Calu3 (cell line): Measurements from ENCODE around the gene GALNT8. TPM values are rescaled to one million over a fixed set of nuclear protein-coding genes. Genes with fewer than 3 reads are reported as not detected.

Source experiments
- Bru-seq: library from RNA; stranded (reverse); fragments of 400-500 nt; gene quantifications from one replicate; lab custom pipeline; 2021; lab: Mats Ljungman, UMichigan
- BruChase-seq, 2 experiments: library from RNA; stranded (reverse); fragments of 400-500 nt; gene quantifications; one replicate each; lab custom pipeline; 2021; lab: Mats Ljungman, UMichigan
- BruUV-seq: library from RNA; stranded (reverse); fragments of 400-500 nt; replicated peaks from 2 replicates; lab custom pipeline; 2021; lab: Mats Ljungman, UMichigan
- CTCF ChIA-PET: fragments of 300-600 bp; sonication (Branson Sonifier 250); formaldehyde crosslinking; loops from one replicate; lab custom pipeline; 2022; ENCODE audit warnings: antibody characterized with exemption; lab: Charles Lee
- DNase-seq: peaks from one replicate; pipeline ENCODE4 v3.0.0; 2022
- H3K27ac Mint-ChIP-seq: one replicate; pipeline ENCODE4 v1.8.0; 2022; ENCODE audit warnings: mixed read lengths; ENCODE audit not compliant: unreplicated experiment
- H3K27me3 Mint-ChIP-seq: one replicate; pipeline ENCODE4 v1.8.0; 2022; ENCODE audit warnings: mixed read lengths; ENCODE audit not compliant: unreplicated experiment
- H3K36me3 Mint-ChIP-seq: one replicate; pipeline ENCODE4 v1.8.0; 2022; ENCODE audit warnings: mild to moderate bottlenecking, moderate library complexity, mixed read lengths; ENCODE audit not compliant: insufficient read depth, unreplicated experiment
- H3K4me1 Mint-ChIP-seq: one replicate; pipeline ENCODE4 v1.8.0; 2022; ENCODE audit warnings: mild to moderate bottlenecking, low read depth, mixed read lengths; ENCODE audit not compliant: unreplicated experiment
- H3K4me3 Mint-ChIP-seq: one replicate; pipeline ENCODE4 v1.8.0; 2022; ENCODE audit warnings: mild to moderate bottlenecking, low read depth, moderate library complexity, mixed read lengths; ENCODE audit not compliant: unreplicated experiment
- H3K9me3 Mint-ChIP-seq: one replicate; pipeline ENCODE4 v1.8.0; 2022; ENCODE audit warnings: low read depth, mixed read lengths; ENCODE audit not compliant: unreplicated experiment
- intact Hi-C: fragments of 100-400 bp; cut with micrococcal nuclease; formaldehyde crosslinking; loops from one replicate; pipeline ENCODE4 v1.10.0; 2022; ENCODE audit not compliant: unreplicated experiment
- long read RNA-seq: library from polyadenylated mRNA; stranded (forward); transcript quantifications from one replicate; pipeline ENCODE4 v2.0.0, GENCODE V29; 2022
- total RNA-seq: library from RNA; stranded (reverse); gene quantifications from 2 replicates; pipeline ENCODE4 v1.2.3, GENCODE V29; 2022
- TF ChIP-seq, protein P1 (sequence below): fragments of 200-600 bp; IDR thresholded peaks from one replicate; pipeline ENCODE4 v1.8.0; 2022; ENCODE audit warnings: antibody characterized with exemption; ENCODE audit not compliant: unreplicated experiment

The GALNT8 gene, protein sequence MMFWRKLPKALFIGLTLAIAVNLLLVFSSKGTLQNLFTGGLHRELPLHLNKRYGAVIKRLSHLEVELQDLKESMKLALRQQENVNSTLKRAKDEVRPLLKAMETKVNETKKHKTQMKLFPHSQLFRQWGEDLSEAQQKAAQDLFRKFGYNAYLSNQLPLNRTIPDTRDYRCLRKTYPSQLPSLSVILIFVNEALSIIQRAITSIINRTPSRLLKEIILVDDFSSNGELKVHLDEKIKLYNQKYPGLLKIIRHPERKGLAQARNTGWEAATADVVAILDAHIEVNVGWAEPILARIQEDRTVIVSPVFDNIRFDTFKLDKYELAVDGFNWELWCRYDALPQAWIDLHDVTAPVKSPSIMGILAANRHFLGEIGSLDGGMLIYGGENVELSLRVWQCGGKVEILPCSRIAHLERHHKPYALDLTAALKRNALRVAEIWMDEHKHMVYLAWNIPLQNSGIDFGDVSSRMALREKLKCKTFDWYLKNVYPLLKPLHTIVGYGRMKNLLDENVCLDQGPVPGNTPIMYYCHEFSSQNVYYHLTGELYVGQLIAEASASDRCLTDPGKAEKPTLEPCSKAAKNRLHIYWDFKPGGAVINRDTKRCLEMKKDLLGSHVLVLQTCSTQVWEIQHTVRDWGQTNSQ
- total RNA-seq (not detected in 2 replicates), Bru-seq, nascent RNA (percentile 10 among the genes with signal in this experiment), BruChase-seq, experiment 1, labeled RNA remaining after a 6-hour chase (percentile 10 among the genes with signal in this experiment), BruChase-seq, experiment 2, labeled RNA remaining after a 2-hour chase (percentile 16 among the genes with signal in this experiment)
- long read RNA-seq, result 0 reads

DNA sequence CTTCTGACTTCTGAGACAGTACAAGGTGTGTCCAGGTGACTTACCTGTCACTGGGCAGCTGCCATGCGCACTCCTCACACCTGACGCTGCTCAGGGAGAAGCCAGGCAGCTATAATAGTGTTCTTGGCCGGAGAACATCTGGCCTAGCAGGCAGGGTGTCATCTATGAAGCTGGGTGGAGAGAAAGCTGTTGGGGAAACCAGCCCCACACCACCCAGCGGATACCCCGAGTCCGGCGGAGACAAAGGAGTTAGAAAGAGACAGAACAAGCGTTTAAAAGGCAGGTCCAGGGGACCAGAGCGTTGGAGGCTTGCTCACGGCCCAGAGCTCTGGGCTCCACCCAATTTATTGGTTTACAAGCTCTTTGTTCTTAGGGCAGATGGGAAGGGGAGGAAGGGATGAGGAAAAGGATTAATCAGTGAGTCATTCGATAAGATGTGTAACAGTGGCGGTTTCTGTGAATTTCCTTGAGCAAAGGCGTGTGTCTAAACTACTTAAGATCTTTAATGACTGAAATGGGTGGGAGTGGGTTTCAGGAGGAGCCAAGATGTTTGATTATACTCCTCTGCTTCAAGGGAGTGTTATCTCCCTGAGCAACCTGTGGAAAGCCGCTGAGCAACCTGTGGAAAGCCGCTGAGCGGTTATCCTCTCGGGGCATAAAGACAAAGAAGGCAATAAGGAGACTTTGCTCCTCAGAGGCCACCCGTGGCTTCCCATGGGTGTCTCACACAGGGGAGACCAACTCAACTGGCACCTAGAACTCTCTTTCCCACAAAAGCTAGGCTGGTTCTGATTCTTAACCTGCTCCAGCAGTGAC, at the start of gene GALNT8:
Gene GALNT8 (plus strand): TSS at position 580 of the 816 bp plus-strand sequence. CDS start 278 bp downstream, outside the sequence.
- Mint-ChIP-seq H3K27ac (no peak within 1 kb of the TSS), H3K27me3 (peaks cover 62% of the 10 kb centered on the region), H3K4me3 (no peak within 1 kb of the TSS), H3K36me3 (no peaks in the 10 kb centered on the region), H3K4me1 (no peaks in the 10 kb centered on the region), H3K9me3 (no peaks in the 10 kb centered on the region)
- CTCF ChIA-PET, result no interaction called here
- DNase-seq, result peak; percentile 8
- intact Hi-C loops, result no loop called here
- BruUV-seq, result no TSS peak
- TF ChIP-seq, protein P1, sequence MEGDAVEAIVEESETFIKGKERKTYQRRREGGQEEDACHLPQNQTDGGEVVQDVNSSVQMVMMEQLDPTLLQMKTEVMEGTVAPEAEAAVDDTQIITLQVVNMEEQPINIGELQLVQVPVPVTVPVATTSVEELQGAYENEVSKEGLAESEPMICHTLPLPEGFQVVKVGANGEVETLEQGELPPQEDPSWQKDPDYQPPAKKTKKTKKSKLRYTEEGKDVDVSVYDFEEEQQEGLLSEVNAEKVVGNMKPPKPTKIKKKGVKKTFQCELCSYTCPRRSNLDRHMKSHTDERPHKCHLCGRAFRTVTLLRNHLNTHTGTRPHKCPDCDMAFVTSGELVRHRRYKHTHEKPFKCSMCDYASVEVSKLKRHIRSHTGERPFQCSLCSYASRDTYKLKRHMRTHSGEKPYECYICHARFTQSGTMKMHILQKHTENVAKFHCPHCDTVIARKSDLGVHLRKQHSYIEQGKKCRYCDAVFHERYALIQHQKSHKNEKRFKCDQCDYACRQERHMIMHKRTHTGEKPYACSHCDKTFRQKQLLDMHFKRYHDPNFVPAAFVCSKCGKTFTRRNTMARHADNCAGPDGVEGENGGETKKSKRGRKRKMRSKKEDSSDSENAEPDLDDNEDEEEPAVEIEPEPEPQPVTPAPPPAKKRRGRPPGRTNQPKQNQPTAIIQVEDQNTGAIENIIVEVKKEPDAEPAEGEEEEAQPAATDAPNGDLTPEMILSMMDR, result no peak

DNA sequence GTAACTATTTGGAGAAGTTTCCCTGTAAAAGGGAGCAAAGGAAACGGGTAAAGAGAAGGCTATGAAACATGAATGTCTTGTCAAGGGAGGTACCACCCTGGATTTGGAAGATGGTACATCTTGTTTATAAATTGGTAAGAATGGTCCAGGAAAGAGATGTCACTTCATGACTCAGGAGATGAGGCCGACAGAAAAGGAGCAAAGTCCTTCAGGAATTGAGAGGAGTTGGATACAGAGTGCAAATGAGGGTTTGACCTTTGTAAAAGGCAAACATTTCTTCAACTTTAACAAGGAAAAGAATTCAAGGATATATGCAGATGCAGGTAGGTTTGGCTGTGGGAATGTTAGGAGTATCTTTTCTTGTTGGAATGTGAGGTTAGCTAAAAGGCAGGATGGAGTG, 40.5 kb upstream of the GALNT8 start:
- intact Hi-C loops, result no loop called here
- DNase-seq, result no peak
- no peak overlapping the region for H3K4me3 Mint-ChIP-seq
- H3K4me1 Mint-ChIP-seq, result no peaks in the 10 kb centered on the region
- BruUV-seq, result no TSS peak
- H3K27ac Mint-ChIP-seq, result no peak overlapping the region
- H3K9me3 Mint-ChIP-seq, result peaks cover 5% of the 10 kb centered on the region
- TF ChIP-seq, protein P1, result no peak
- peaks cover 6% of the 10 kb centered on the region for H3K36me3 Mint-ChIP-seq
- H3K27me3 Mint-ChIP-seq, result no peaks in the 10 kb centered on the region
- CTCF ChIA-PET, result interaction anchor here (0.6 kb wide), 1 partner anchor 15 kb away, joined by 3 read pairs; no protein-coding TSS in a partner anchor

DNA sequence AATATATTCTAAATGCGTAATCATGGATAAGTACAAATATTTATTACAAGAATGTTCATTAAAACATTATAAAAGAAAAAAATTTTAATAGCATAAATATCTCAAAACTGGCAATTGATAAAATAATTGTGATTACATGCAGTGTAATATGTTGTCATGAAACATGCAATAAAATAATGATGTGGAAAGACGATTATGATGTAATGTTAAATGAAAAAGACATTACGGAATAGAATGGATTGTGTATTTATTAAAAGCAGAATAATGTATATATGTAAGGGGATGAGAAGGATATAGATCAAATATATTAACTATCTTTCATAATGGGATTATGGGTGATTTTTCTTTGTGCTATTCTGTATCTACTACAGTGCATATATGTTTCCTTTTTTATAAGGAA, 38.5 kb upstream of the GALNT8 start:
- Mint-ChIP-seq H3K36me3 (peaks cover 6% of the 10 kb centered on the region), H3K9me3 (no peaks in the 10 kb centered on the region), H3K27ac (no peak overlapping the region), H3K27me3 (no peaks in the 10 kb centered on the region), H3K4me3 (no peak overlapping the region), H3K4me1 (no peaks in the 10 kb centered on the region)
- BruUV-seq, result no TSS peak
- intact Hi-C loops, result no loop called here
- CTCF ChIA-PET, result no interaction called here
- TF ChIP-seq, protein P1, result no peak
- no peak for DNase-seq

DNA sequence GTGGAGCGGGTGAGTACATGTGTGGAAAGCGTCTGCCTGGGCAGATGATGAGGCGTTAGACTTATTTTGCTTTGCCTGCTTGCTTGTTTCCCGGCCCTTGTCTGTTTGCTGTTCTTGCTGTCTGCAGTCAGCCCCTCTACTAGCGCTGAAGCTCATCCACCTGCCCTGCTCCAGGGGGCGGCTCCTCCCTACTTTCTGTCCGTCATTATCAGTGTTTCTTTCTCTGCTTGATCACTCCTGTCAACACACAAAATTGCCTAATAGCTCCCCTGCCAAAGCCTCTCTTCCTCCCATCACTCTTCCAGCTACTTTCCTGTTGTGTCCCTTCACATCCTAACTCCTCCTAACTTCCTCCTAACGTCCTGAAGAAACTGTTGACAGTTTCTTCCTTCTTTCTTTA, 34.9 kb upstream of the GALNT8 start:
- Mint-ChIP-seq H3K27me3 (no peaks in the 10 kb centered on the region), H3K4me1 (no peaks in the 10 kb centered on the region), H3K27ac (no peak overlapping the region), H3K36me3 (peaks cover 6% of the 10 kb centered on the region), H3K4me3 (no peak overlapping the region), H3K9me3 (no peaks in the 10 kb centered on the region)
- intact Hi-C loops, result no loop called here
- CTCF ChIA-PET, result no interaction called here
- DNase-seq, result no peak
- TF ChIP-seq, protein P1, result no peak
- no TSS peak for BruUV-seq
